NCI-H1417 treated with DMSO at 0.1 percent for 48 hours (cell line): ENCODE data around the gene COG8.
"Not testable (repeated sequence)": the region's sequence is repeated elsewhere in the genome, so short reads cannot be mapped to it uniquely, and the experiment has no call there.

Experiments used
- DNase-seq: peaks from one replicate; lab custom pipeline; 2025; lab: John Stamatoyannopoulos, UW

COG8 gene, protein sequence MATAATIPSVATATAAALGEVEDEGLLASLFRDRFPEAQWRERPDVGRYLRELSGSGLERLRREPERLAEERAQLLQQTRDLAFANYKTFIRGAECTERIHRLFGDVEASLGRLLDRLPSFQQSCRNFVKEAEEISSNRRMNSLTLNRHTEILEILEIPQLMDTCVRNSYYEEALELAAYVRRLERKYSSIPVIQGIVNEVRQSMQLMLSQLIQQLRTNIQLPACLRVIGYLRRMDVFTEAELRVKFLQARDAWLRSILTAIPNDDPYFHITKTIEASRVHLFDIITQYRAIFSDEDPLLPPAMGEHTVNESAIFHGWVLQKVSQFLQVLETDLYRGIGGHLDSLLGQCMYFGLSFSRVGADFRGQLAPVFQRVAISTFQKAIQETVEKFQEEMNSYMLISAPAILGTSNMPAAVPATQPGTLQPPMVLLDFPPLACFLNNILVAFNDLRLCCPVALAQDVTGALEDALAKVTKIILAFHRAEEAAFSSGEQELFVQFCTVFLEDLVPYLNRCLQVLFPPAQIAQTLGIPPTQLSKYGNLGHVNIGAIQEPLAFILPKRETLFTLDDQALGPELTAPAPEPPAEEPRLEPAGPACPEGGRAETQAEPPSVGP

DNA sequence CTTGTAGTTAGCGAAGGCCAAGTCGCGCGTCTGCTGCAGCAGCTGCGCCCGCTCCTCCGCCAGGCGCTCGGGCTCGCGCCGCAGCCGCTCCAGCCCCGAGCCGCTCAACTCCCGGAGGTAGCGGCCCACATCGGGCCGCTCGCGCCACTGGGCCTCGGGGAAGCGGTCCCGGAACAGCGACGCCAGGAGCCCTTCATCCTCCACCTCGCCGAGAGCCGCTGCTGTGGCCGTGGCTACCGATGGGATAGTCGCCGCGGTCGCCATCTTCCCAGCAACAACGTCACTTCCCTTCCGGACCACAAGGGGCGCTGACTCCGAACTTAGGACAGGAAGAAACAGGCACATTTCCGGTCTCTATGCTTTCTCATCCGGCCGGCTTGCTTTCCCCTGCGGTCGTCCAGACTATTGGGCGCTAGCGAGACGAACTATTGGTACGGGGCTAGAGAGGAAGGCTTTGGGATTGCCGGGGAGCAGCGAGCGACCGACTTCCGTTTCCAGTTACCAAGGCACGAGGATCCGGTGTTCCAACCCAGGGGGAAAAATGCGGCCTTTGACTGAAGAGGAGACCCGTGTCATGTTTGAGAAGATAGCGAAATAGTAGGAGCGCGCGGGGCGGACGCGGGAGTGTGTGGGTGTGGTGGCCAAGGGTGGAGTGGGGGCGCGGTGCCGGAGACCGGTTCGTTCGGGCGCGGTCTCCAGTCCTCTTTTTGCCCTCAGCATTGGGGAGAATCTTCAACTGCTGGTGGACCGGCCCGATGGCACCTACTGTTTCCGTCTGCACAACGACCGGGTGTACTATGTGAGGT, at the start of gene COG8, which contains the start of gene NIP7:
TSS of gene COG8 (minus strand) at position 276 of the 806 bp plus-strand sequence. CDS start at position 264, 12 bp downstream.
TSS of gene NIP7 (plus strand) at position 484 of the 806 bp plus-strand sequence. CDS start at position 542, 58 bp downstream.
- DNase-seq, result peak; percentile 89

DNA sequence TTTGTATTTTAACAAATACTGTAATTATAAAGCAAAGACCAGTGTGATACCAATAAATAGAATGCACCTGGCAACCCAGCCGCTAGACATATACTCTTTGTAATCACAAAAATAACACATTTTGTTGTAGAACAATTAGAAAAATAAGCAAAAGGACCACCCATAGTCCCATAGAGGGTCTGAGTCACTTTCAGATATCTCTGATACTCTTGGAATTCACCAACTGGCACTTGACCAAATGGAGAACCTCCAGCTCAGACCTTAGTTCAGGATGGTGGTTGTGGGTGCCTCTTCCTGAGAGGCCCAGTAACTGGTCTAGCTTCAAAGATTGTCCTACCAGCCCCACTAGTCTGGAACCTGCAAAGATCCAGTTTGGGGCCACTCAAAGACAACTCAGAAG, 47.2 kb upstream of the COG8 start:
- DNase-seq, result no peak

DNA sequence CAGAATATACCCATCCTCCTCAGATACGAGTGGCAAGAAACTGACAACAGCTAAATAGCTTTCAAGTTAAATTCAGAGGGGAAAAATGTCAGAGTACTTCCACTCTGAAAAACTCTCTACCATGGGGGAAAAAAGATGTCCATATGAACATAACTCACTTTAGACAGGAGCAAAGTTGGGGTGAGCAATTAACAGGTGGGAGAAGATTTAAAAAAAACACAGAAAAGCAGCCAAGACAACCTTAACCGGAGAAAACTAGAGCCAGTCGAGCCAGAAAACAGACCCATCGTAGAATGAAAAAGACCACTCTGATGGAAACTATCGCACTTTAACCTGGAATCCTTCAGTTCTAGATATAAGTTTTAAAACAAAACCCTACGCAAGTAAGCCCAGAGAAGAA, 45.6 kb upstream of the COG8 start:
- DNase-seq, result no peak

DNA sequence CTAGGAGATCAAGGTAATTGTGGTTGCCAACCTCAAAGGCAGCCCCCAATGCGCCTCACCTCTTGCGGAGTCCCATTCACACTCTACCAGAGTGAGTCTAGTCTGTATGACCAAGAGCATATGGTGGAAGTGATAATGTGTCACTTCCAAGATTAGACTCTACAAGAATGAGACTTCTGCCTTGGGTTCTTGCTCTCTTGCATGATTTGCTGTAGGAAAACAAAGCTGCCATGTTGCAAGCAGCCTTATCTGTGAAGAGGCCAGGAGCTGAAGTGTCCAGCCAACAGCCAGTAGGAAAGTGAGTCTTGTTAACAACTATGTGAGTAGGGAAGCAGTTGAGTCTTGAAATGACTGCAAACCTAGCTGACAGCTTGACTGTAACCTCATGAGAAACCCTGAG, 43.1 kb upstream of the COG8 start:
- no peak for DNase-seq

DNA sequence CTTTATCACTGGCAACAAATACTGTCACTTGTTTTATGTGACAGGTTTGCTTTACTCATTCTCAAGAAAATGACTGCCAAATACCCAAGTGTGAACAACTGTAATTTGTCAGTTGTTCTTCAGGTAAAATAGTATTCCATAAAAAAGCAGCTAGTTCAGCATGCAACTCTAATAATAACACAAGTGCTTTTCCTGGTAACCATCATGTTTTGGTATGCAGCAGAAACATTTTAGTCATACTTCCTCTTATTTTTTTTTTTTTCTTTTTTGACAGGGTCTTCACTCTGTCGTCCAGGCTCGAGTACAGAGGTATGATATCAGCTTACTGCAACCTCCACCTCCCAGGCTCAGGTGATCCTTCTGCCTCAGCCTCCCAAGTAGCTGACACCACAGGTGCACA, 41.9 kb upstream of the COG8 start:
- no peak for DNase-seq

DNA sequence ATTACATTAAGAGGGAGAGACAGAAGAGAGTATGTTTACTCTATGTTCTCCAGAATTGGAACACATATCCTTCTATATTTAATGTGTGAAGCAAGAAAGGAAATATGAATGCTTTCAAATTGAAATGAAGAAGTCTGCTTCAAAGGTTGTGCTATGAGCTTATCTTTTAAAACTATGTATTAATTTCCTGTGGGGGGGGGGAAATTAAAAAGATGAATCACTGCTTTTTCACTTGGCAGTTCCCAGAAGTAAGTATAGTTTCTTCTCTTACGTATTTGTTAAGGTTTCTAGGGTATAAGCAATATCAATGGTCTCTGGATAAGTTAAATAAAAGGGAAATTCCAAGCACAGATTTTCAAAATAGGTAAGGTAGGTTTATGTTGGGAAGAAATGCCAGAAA, 39.4 kb upstream of the COG8 start:
- DNase-seq, result no peak

DNA sequence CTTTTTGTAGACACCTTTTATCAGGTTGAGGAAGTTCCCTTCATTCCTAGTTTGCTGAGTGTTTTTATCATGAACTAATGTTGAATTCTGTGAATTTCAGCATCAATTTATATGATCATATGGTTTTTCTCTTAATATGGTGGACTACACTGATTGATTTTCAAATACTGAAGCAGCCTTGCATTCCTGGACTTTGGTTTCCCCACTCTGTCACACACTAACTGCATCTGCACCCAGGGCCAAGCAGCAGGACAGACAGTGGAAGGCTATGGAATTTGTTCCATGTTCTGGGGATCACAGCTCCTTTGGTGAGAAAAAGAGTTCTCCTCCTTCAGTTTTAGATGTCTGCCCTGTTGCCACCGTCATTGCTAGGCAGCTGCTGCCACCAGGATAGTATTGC, 38.7 kb upstream of the COG8 start:
- DNase-seq, result no peak

DNA sequence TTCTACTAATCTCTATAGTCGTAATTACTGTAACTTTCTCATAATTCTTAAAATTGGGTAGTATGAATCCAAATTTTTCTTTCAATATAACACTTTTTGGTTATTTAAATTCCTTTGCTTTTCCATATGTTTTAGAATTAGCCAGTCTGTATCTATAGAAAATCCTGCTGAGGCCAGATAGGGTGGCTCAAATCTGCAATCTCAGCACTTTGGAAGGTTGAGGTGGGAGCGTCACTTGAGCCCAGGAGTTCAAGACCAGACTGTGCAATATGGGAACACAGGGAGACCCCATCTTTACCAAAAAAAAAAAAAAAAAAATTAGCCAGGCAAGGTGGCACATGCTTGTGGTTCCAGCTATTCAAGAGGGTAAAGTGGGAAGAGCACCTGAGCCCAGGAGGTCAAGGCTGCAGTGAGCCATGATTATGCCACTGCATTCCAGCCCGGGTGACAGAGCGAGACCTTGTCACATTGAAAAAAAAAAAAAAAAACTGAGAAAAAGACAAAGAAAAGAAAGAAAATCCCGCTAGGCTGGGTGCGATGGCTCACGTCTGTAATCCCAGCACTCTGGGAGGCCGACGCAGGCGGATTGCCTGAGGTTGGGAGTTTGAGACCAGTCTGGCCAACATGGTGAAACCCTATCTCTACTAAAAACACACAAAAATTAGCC, 37.2 kb upstream of the COG8 start:
- no peak for DNase-seq

DNA sequence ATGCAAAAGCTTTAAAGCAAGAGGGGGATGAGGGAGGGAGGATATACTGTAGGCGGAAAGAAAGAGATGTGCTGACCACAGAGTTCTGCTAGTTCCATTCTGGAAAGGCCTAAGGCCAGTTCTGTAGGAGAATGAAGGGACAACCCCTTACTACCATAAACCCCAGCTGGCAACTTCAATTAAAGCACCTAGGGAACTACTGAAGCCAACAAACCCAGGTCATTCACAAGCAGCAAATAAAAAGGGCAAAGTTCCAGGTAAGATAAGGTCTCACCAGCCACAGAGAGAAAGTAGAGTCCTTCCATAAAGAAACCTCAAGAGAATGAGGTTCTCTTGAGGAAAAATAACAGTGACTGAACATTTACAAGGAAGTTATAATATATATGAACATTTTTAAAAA, 33.7 kb upstream of the COG8 start:
- no peak for DNase-seq

DNA sequence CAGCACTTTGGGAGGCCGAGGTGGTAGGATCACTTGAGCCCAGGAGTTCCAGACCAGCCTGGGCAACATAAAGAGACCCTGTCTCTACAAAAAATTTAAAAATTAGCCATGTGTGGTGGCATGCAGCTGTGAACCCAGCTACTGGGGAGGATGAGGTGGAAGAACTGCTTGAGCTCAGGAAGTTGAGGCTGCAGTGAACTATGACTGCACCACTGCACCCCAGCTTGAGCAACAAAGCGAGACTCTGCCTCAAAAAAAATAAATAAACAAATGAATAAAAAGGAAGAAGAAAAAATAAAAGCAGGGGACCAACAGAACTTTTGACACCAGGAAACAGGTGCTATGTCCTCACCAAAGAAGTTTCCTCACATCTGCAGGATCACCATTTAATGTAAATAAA, 32.2 kb upstream of the COG8 start:
- no peak for DNase-seq

DNA sequence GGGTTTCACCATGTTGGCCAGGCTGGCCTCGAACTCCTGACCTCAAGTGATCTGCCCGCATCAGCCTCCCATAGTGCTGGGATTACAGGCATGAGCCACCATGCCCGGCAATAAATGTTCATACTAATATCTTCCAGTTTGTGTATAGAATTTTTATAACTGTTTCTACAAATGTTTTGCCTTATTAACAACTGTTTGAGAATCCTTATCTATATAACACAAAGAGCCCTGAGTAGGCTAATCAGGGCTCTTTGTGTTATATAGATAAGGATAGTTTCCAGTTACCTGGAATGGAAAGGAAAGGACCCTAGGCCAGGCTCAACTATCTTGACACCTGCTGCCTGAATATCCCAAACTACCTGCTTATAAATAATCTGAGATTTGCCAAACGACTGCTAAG, 29.5 kb upstream of the COG8 start:
- no peak for DNase-seq

DNA sequence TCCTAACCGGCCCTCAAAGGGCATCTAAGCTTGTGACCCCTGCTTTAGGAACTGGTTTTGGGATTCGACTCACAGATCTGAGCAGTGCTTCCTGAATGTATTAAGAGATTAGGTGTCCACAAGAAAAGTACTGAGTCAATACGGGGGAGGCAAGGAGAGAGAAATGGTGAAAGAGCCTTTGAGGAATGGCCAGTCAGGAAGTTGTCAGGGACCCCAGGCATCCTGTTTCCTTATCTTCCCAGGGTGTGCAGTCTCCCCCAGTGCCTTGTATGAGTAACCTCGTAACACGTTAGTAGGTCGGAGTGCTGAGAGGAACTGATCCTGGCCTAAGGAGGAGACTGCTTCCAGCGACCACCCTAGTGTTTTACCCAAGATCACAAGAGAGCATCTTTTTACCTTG, 28.6 kb upstream of the COG8 start:
- DNase-seq, result no peak

DNA sequence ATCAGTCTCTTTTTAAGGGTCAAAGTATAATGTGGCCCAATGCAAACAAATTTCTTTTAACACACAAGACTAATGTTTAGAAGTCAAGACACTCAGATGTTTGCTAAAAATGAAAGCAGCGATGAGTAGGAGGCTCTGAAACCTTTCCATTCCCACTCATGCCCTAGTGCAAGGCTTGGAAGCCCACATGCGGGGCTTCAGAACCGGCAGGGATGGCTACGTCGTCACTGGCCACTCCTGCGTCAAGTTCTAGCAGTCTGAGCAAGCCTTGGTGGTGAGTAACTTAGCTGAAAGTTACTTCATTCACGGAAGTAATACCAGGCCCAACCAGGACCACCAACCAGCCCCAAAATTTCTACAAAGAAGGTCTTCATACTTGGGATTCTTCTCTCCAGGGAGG, 27.1 kb upstream of the COG8 start:
- no peak for DNase-seq

DNA sequence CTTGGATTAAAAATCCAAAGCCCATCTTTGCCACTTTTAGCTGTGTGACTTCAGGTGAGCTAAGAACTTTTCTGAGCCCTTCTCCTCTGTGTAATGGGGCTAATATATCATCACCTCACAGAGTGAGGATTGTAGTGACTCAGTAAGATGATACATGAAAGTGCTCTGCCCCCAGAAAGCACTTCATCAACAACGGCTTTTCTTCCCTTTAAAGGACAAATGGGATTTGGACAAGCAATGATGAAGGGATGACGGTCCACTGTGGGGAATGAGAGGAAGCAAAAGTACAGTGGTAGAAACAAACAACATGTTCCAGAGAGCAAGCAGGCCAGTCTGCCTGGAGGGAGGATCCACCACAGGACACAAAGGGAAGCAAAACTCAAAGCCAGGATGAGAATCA, 26.5 kb upstream of the COG8 start:
- no peak for DNase-seq

DNA sequence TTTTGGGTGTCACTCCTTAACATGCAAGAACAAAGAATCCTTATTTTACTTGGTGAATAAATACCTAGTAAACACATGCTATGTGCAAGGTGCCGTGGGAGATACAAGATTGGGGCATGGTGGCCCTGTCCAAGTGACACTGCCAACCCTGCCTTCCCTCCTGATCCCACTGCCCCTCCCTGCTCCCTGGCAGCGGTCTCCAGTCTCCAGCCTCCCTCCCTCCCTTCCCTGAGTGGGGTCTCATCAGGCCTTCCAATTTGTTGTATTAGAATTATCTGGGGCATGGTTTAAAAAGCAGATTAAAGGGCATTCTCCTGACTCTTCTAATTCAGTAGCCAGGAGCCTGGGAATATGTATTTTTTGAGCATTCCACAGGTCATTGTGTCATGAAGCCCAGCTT, 24.7 kb upstream of the COG8 start:
- no peak for DNase-seq

DNA sequence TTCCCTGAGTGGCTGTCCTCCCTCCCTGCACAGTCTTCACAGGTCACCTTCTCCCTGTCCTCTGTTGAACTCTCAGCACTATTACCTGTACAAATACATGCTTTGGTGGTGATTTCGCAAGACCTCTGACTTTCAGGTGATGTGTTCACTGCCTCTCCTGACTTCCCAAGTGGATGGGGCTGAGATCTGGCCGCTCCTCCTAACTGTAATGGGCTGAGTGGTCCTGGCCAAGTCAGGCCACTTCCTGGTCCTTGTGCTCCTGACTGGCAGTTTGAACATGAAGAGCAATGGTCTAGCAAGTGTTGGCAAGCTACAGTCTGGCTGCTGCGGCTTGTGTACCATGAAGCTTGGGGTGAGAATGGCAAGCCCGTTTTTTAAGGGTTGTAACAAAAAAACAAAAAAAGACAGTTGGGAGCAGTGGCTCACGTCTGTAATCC, 23.9 kb upstream of the COG8 start:
- no peak for DNase-seq

DNA sequence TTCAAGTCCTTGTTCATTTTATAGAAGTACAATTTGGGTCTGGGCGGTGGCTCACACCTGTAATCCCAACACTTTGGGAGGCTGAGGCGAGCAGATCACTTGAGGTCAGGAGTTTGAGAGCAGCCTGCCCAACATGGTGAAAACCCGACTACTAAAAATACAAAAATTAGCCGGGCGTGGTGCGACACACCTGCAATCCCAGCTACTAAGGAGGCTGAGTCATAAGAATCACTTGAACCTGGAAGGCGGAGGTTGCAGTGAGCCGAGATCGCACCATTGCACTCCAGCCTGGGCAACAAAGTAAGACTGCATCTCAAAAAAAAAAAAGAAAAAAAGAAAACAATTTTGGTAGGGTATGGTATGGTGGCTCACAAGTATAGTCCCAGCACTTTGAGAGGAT, 20.7 kb upstream of the COG8 start:
- not testable (repeated sequence) for DNase-seq

DNA sequence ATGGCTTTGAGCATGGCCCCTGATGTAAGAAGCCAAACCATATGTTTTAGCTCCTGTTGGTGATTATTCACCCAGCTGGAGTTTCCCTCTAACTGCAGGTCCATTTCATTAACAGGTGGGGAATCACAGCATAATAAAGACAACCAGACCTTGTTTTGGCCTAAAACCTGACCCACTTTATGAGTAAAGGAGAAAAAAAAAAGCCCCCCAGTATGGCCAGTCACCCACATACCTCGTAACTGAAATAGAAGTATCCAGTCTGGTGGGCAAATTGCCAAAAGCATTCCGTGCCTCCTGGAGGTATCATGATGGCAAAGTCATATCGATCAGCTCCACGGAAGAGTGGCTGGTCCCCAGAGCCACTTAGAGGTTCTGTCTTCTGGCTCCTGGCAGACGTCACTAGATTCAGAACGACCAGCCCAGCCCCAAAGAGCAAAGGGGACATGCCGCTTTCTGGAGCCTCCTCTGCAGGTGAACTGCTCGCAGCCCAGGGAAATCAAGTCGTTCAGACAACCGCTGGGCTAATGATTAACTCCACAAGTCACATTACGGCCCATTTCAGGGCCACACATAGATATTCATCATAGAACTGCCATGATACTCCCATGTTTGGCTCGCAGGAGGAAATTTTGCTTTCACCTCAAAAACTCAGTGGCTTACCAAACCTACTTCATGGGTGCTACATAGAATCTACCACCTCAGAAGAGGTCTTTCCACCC, 12.1 kb upstream of the COG8 start, which contains the start of gene TMED6:
TSS of gene TMED6 (minus strand) at position 478 of the 719 bp plus-strand sequence. CDS start at position 445, 33 bp downstream.
- DNase-seq, result no peak

DNA sequence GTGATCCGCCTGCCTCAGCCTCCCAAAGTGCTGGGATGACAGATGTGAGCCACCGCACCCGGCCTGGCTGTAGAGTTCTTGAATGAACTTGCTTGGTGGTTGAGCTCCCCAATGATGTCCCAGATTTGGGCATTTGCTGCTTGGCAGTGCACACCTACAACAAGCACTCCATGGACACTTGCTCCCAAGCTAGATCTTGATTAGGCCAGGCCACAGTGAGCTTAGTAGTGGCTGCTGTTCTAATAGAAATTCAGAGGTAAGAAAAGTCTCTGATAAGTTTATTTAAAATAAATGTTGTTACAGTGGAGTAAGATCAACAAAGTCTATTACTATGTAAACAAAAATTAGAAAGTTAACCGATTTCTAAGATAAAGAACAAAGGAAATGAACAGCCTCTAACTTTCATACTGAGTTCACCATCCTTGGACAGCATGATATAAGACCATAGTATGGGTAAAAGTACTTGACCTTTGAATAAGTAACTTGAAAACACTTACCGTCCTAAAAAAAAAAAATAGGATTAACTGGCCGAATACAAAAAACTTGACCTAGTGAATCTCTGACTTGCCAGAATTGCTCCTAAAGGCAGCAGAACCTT, 11.3 kb upstream of the COG8 start:
- DNase-seq, result no peak

DNA sequence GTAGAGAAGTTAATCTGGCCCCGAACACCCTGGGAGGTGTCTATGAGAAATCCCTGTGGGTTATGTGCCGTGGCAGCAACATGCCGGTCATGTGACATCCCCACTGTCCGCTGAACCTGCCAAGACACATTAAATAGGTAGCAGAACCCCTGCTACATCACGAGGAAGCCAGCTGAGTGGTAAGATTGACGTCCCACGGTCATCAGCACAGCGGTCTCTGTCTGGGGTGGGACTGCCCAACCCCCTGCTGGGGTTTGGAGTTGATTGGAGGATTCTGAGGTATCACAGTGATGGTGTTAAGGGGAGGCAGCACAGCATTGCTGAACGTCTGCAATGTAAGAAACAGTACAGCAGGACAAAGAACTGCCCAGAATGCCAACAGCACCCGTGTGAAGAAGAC, 10.2 kb upstream of the COG8 start:
- no peak for DNase-seq

DNA sequence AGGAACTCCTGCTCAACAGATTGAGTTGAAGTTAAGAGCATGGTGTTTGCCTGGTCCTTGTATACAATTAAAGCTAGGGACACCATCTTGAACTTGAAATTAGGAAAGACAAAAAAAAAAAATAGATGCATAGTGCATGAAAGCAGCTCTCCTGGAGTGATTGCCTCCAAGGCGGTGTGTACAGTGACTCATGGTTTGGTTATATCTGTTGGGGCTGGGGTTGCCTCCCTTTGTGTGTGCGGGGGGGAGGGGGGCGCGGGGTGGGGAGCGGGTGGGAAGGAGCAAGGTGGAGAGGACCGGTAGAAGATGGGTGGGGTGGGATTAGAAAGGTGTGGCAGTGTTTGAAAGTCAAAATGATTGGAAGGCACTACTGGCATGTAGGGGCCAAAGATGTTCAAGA, 8.9 kb upstream of the COG8 start:
- DNase-seq, result no peak
